Skeletal muscle cell (primary cell): ENCODE measurements around the gene B4GALT3.

Experiments used
- DNase-seq: peaks from one replicate; pipeline ENCODE4 v3.0.0-alpha.2; 2010; ENCODE audit warnings: low read depth
- H3K4me3 ChIP-seq: 2 replicates; pipeline ENCODE4 v1.5.1; 2011; ENCODE audit warnings: low read depth, mild to moderate bottlenecking, control low read depth, low read length, moderate library complexity

B4GALT3 gene

DNA sequence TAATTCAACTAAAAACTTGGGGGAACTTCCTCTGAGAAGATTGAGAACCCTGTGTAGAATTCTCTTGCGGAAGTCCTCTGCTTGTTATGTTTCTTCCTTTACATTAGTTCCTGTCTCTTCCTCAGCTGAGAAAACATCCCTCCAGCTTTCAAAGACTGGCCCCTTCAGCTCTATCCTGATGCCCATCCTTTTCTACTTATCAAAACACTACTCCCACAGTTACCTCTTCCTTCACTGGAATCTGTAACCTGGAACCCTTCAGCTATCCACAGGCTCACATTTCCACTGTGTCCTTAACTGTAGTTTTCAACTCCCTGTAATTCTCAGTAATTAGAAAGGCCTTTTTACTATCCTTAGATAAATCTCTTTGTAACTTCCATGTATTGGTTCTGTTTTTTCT is 38.9 kb downstream of the B4GALT3 start:
- no peak overlapping the region for H3K4me3 ChIP-seq
- DNase-seq = no peak

DNA sequence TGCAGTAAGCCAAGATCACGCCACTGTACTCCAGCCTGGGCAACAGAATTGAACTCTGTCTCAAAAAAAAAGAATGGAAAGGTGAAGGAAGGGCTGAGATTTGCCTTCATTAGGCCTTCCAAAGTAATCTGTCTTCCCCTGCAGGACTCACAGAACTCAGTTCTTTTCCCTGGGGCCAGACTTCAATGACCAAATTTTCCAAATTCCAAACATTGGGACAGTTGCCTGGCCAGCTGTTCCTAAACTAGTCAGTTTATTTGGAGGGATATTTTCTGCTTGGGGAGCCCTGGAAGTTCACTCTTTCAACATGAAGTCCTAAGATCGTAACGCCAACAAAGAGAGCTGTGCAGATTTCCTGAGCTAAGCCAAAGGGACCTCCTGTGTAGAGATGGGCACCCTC is 39.4 kb downstream of the B4GALT3 start:
- H3K4me3 ChIP-seq = no peak overlapping the region
- DNase-seq = no peak

DNA sequence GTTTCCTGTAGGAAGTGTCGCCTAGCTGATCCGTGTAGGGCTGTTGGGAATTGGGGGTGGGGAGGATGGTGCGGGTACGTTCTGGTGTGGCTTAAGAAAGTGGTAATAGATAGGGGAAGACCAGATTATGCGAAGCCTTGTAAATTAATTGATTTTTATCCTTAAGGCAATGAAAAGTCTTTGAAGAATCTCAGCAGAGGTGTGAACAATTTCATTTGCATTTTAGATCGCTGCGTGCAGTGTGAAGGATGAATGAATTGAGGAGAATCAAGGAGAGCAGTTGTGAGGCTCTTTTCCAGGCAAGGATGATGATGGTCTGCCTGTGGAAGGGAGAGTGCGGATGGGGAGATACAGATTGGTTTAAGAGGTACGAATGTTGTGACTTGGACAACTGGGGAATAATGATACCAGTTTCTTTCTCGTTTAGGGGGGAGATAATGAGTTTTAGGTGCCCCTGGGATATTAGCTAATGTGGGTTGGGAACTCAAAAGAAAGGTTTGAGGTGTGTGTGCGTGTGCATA is 44.0 kb downstream of the B4GALT3 start:
- no peak for DNase-seq
- H3K4me3 ChIP-seq = peak overlapping the region; percentile 84

DNA sequence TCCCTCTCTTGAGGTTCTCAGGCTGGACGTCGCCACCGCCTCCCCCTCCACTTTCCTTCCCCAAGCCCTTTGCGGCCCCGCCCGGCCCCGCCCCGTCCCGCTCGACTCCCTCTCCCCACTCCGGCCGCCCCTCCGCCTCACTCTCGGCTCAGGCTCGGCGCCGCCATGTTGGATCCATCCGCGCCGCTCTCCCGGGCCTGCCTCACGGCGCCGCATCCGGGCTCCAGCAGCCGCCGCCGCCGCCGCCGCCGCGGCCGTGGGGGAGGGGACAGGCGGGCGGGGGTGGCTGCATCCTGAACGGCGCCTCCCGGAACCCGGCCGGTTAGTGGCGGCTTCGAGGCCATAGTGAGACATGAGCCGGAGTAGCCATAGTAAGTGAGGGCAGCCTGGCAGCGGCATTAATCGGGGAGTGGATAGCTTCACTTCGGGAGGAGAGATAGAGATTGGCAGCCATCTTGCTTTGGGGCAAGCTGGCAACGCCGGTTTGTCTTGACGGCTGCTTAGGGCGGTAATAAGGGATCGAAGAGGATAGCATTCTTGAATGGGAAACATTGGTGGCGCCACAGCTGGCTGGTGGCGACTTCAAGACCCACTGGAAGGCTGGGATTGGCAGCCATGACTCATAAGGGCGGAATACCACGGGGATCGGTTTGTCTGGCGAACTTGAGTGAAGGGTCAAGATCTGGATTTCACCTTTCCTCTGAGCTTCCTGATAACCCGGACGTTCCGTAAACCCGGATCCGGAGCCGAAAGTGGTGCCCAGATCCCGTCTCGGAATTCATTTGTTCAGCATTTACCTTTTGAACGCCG is 44.7 kb downstream of the B4GALT3 start, which contains the start of gene DEDD:
TSS of gene DEDD (minus strand) at position 258 of the 810 bp plus-strand sequence. CDS start 8,205 bp downstream, outside the sequence.
- peak within 1 kb of the TSS; percentile 84 for H3K4me3 ChIP-seq
- DNase-seq = peak; percentile 89

DNA sequence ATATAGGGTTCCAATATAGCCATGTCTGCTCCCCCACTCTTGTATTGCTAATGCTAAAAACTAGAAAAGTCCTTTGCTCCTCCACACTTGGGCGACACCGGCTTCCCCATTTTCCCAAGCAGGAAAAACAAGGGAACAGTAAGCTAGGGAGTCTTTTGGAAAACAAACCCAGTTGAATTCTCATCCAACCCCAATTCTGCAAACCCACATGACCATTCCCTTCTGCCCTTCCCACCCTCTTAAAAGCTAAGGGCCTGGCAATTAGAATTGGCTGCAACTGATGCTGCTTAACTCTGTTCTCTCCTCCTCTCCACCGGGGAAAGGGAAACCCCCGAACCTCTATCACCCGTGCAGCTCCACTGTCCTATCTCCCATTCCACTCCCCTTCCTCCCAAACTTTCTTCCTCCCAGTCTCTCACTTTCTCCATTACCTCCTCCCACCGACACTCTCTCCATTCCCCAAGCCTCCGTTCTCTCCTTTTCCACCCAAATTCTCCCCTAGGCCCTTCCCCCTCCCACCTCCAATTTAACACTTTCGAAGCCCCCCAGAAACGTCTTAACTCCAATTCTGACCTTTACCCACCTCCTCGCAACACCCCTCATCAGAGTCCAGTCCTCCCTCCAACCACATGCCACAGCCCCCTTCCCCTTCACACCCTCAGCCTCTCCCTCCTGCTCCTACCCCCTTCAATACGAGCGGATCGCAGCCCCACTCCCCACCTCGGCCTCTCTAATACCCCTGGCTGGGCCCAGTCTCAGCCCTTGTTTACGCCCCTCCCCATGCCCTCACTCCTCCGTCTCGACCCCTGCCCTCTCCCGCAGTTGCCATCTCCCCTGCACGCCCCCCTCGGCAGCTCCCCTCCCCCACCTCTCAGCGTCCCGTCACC is 45.5 kb downstream of the B4GALT3 start:
- no peak for DNase-seq
- peak overlapping the region; percentile 84 for H3K4me3 ChIP-seq

DNA sequence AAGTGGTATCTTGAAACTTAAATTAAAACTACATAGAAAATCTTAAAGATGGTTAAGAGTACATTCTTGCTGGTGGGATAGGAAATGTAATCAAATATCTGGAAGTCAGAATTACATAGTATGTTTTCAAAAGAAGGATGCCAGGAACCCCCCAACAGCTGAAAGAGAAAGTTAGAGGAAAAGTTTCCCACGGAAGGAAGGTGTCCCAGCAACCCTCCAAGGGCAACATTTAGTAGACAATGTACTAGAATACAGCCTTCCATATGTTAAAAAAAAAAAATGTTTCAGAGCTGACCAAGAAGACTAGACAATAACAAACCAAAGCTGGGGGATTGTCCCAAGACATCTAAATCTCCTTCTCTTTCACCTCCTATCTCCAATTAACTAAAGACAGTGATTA is 47.0 kb downstream of the B4GALT3 start:
- no peak overlapping the region for H3K4me3 ChIP-seq
- DNase-seq = no peak

DNA sequence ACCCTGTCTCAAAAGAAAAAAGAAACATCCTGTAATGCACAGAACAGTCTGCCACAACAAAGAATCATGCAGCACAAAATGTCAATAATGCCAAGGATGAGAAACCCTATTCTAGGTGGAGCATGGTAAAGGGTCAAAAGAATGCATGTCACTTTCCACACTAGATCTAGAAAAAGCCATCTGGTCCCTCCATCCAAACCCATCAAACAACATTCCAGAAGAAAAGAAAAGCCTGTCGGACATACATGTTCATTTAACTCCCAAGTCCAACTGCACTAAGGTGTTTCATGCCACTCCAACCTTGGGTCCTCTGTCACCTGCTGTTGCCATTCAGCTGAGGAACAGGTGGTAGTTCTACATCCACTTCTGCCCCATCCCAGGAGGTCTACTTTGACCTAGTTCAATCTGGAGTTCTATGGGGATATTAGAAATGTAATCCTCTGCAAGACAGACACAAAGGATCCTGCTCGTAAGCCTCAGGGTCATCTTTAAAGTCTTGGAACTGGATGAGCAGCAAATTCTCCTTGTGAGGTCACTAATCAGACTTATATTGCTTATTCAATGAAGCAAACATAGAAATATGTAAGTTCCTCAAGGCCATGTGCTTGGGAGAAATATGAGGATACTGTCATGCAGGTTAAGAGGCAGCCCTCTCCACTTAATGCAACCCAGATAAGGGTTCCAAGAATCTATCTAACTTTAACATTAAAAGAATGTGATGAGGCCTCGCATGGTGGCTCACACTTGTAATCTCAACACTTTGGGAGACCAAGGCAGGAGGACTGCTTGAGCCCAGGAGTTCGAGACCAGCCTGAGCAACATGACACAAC is 48.5 kb downstream of the B4GALT3 start:
- H3K4me3 ChIP-seq = no peak overlapping the region
- DNase-seq = no peak

DNA sequence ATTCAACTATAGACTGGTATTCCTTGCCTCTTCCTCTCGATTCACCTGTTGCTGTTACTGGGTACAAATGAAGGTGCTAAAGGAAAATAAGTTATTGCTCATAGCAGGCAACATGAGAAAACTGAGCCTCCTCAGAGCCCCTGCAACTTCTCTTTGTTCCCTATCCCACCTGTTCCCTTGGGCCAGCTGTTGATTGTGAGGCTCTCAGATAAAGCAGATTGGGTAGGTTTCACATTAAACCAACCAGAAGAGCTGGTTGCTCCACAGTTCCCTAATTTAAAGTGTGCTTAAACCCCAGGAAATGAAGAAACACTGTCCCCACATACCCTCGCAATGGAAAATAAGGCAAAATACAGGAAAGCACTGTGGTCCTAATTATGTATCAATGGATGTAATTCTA is 49.7 kb downstream of the B4GALT3 start:
- H3K4me3 ChIP-seq = no peak overlapping the region
- DNase-seq = no peak

DNA sequence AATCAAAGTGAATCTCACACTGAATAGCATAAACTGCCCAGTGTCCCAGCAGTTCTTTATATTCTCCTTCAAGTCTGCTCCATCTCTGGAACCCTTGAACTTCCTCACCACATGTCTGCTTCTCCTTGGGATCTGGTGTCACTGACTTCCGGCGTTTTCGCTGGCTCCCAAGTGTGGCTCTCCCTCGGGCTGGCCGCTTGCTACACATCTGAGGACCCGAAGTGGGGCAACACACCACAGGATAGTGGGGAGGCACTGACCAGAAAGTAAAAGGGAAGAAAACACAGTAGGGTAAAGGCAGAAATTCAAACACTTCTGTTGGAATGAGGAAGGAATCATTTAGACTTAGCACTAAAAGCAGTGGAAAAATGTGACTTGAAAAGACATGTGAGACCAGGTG is 54.3 kb downstream of the B4GALT3 start:
- no peak for DNase-seq
- H3K4me3 ChIP-seq = no peak overlapping the region

DNA sequence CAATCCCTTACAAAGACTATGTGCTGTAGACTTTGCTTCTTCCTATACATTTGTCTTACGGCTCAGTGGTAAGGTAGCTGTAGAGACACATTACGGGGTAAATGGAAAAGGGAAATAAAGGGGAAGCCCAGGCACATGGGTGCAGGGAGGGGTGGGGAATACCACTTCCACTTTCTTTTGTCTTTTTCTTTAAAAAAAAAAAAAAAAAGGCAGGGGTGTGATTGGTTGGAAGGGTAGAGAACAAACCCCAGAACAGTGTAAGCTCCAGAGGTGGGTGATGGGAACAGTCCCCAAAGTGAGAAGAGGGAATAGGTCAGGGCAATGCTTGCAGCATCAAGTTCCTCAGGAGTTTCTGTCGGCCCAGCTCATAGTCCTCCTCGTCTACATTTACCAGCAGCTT is 55.5 kb downstream of the B4GALT3 start:
- no peak for DNase-seq
- H3K4me3 ChIP-seq = no peak overlapping the region
